Iris pigment epithelial cell (primary cell): ENCODE measurements around the gene GCNT2.
"Not testable (repeated sequence)": the region's sequence is repeated elsewhere in the genome, so short reads cannot be mapped to it uniquely, and the experiment has no call there.

Source experiments
- DNase-seq: peaks from one replicate; pipeline ENCODE4 v3.0.0-alpha.2; 2011; ENCODE audit warnings: low read depth

Gene GCNT2

DNA sequence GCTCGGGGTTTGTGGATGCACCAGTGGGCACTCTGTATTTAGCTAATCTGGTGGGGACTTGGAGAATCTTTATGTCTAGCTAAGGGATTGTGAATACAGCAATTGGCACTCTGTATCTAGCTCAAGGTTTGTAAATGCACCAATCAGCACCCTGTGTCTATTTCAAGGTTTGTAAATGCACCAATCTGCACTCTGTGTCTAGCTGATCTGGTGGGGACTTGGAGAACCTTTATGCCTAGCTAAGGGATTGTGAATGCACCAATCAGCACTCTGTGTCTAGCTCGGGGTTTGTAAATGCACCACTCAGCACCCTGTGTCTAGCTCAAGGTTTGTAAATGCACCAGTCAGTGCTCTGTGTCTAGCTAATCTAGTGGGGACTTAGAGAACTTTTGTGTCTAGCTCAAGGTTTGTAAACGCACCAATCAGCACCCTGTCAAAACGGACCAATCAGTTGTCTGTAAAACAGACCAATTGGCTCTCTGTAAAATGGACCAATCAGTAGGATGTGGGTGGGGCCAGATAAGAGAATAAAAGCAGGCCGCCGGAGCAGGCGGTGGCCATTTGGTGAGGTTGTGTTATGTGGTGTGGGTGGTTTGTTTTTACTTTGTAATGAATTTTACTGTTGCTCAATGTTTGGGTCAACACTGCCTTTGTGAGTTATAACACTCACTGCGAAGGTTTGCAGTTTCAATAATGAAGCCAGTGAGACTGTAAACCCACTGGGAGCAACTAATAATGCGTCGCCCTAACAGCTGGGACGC, 139.5 kb downstream of the GCNT2 start:
- not testable (repeated sequence) for DNase-seq

DNA sequence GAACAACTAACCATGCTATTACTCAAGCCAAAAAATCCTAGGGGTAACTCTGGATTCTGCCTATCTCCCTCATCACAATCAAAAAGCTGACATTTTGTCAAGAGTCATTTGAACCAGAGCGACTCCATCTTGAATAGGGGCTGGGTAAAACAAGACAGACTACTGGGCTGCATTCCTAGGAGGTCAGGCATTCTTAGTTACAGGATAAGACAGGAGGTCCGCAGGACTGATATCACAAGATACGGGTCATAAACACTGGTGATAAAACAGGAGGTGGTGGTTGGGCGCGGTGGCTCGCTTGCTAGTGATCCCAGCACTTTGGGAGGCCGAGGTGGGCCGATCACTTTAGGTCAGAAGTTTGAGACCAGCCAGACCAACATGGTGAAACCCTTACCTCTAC, 141.1 kb downstream of the GCNT2 start:
- DNase-seq: no peak

DNA sequence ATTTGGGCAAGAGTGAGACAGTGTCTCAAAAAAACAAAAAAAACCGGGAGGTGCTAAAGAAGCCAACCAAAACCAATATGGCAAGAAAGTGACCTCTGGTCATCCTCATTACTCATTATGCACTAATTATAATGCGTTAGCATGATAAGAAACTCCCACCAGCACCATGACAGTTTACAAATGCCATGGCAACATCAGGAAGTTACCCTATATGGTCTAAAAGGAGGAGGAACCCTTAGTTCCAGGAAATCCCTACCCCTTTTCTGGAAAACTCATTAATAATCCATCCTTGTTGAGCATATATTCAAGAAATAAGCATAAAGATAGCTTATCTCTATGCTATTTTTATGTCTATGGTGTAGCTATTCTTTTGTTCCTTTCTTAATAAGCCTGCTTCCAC, 141.6 kb downstream of the GCNT2 start:
- DNase-seq: no peak

DNA sequence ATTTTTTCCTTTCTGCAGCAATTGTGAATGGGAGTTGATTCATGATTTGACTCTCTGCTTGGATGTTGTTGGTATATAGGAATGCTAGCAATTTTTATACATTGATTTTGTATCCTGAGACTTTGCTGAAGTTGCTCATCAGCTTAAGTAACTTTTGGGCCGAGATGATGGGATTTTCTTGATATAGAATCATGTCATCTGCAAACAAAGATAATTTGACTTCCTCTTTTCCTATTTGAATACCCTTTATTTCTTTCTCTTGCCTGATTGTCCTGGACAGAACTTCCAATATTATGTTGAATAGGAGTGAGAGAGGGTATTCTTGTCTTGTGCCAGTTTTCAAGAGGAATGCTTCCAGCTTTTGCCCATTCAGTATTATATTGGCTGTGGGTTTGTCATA, 144.4 kb downstream of the GCNT2 start:
- not testable (repeated sequence) for DNase-seq

- no peak for DNase-seq
Measured at GRCh38 chr6:10668126-10668917, 147.2 kb downstream of the GCNT2 start.

DNA sequence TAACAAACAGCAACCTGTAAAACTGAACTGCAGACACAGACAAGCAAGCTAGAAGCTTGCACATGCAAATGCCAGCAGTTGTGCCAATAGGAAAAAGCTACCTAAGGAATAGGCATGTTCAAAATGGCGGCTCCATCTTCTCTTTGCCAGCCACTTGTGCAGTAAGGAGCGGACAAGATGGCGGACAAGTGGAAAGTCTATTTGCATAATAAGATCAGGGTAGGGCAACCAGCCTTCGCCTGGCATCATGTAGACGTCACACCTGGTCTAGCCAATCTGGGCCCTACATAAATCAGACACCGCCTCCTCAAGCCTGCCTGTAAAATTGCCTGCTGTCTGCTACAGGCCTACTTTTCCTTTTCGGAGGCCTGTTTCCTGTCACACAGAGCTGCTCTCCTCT, 155.3 kb downstream of the GCNT2 start:
- DNase-seq: no peak

DNA sequence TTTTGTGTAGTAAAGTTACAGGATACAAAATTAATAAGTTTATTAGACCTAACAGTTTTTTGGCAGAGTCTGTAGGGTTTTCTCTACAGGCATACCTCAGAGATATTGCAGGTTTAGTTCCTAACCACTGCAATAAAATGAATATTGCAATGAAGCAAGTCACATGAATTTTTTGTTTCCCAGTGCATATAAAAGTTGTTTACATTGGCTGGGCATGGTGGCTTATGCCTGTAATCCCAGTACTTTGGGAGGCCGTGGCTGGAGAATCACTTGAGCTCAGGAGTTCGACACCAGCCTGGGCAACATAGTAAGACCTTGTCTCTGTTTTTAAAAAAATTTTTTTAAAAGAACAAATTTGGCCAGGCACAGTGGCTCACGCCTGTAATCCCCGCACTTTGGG, 157.3 kb downstream of the GCNT2 start:
- no peak for DNase-seq
